ENCODE measurements around the gene GREB1. TPM values are rescaled to one million over a fixed set of nuclear protein-coding genes. Genes with fewer than 3 reads are reported as not detected.

Gene GREB1
- total RNA-seq, 1 experiment from 2014 or later = 1.3 TPM

- Histone ChIP-seq H3K27me3 (replicated peaks; ENCODE audit: insufficient read depth, low read depth, low read length, poor library complexity) (no peaks in the 10 kb centered on the region), H3K36me3 (ENCODE audit: insufficient read depth, low read length, poor library complexity, severe bottlenecking) (no peaks in the 10 kb centered on the region), H3K9me3 (ENCODE audit: low read depth, low read length, poor library complexity, severe bottlenecking) (no peaks in the 10 kb centered on the region), H3K4me1 (ENCODE audit: insufficient read depth, low read length, poor library complexity, severe bottlenecking) (no peaks in the 10 kb centered on the region), H3K4me3 (ENCODE audit: low read depth, low read length, poor library complexity, severe bottlenecking) (no peak overlapping the region), H3K27ac (ENCODE audit: low read depth, low read length, poor library complexity, severe bottlenecking) (no peak overlapping the region)
- ChIA-PET POLR2A (ENCODE audit: low non-redundant PET) (no interaction called here), CTCF (no interaction called here)
- TF ChIP-seq CTCF (conservative IDR thresholded peaks at IDR 0.05; ENCODE audit: low read depth, low read length) (no peak), EZH2 (IDR thresholded peaks at IDR 0.05; ENCODE audit: borderline replicate concordance, low read depth, low read length, poor library complexity, severe bottlenecking) (no peak)
- intact Hi-C loops (cut with micrococcal nuclease; ENCODE audit: unreplicated experiment) = no loop called here
- BruUV-seq (replicated peaks) = no TSS peak
- no peak for DNase-seq (ENCODE audit: low spot score)
Observed at GRCh38 chr2:11516984-11517648, 16.7 kb upstream of the GREB1 start.

- H3K4me3 ChIP-seq (ENCODE audit: low read depth, low read length, poor library complexity, severe bottlenecking) = no peak overlapping the region
- H3K27ac ChIP-seq (ENCODE audit: low read depth, low read length, poor library complexity, severe bottlenecking) = no peak overlapping the region
- no peaks in the 10 kb centered on the region for H3K9me3 ChIP-seq (ENCODE audit: low read depth, low read length, poor library complexity, severe bottlenecking)
- POLR2A ChIA-PET (ENCODE audit: low non-redundant PET) = no interaction called here
- TF ChIP-seq CTCF (conservative IDR thresholded peaks at IDR 0.05; ENCODE audit: low read depth, low read length) (no peak), EZH2 (IDR thresholded peaks at IDR 0.05; ENCODE audit: borderline replicate concordance, low read depth, low read length, poor library complexity, severe bottlenecking) (no peak)
- H3K27me3 ChIP-seq (replicated peaks; ENCODE audit: insufficient read depth, low read depth, low read length, poor library complexity) = no peaks in the 10 kb centered on the region
- no peak for DNase-seq (ENCODE audit: low spot score)
- CTCF ChIA-PET = no interaction called here
- no peaks in the 10 kb centered on the region for H3K4me1 ChIP-seq (ENCODE audit: insufficient read depth, low read length, poor library complexity, severe bottlenecking)
- intact Hi-C loops (cut with micrococcal nuclease; ENCODE audit: unreplicated experiment) = no loop called here
- no TSS peak for BruUV-seq (replicated peaks)
- H3K36me3 ChIP-seq (ENCODE audit: insufficient read depth, low read length, poor library complexity, severe bottlenecking) = no peaks in the 10 kb centered on the region
Observed at GRCh38 chr2:11517906-11518305, 15.9 kb upstream of the GREB1 start.

- Histone ChIP-seq H3K36me3 (ENCODE audit: insufficient read depth, low read length, poor library complexity, severe bottlenecking) (no peaks in the 10 kb centered on the region), H3K9me3 (ENCODE audit: low read depth, low read length, poor library complexity, severe bottlenecking) (no peaks in the 10 kb centered on the region), H3K4me3 (ENCODE audit: low read depth, low read length, poor library complexity, severe bottlenecking) (no peak overlapping the region), H3K27ac (ENCODE audit: low read depth, low read length, poor library complexity, severe bottlenecking) (no peak overlapping the region), H3K4me1 (ENCODE audit: insufficient read depth, low read length, poor library complexity, severe bottlenecking) (no peaks in the 10 kb centered on the region), H3K27me3 (replicated peaks; ENCODE audit: insufficient read depth, low read depth, low read length, poor library complexity) (no peaks in the 10 kb centered on the region)
- CTCF ChIA-PET = no interaction called here
- TF ChIP-seq EZH2 (IDR thresholded peaks at IDR 0.05; ENCODE audit: borderline replicate concordance, low read depth, low read length, poor library complexity, severe bottlenecking) (no peak), CTCF (conservative IDR thresholded peaks at IDR 0.05; ENCODE audit: low read depth, low read length) (no peak)
- POLR2A ChIA-PET (ENCODE audit: low non-redundant PET) = no interaction called here
- no TSS peak for BruUV-seq (replicated peaks)
- DNase-seq (ENCODE audit: low spot score) = no peak
- intact Hi-C loops (cut with micrococcal nuclease; ENCODE audit: unreplicated experiment) = no loop called here
Observed at GRCh38 chr2:11520092-11520693, 13.7 kb upstream of the GREB1 start.
